ENCODE measurements around the gene GAS2L3.
"Not testable (repeated sequence)": the region's sequence is repeated elsewhere in the genome, so short reads cannot be mapped to it uniquely, and the experiment has no call there.

Gene GAS2L3

GRCh38 chr12:100591979-100592378 lies 18.5 kb downstream of the GAS2L3 start:
- in situ Hi-C loops (cut with MboI; ENCODE audit: low pct_unique_long_range_greater_than_20kb, low sequenced_read_pairs, unreplicated experiment) = no loop called here
- no peak for TF ChIP-seq CTCF (IDR thresholded peaks at IDR 0.05; ENCODE audit: extremely low read depth, insufficient read depth, missing control alignments)
- no peak for DNase-seq (ENCODE audit: low spot score)

GRCh38 chr12:100593490-100593889 lies 20.0 kb downstream of the GAS2L3 start:
- no peak for DNase-seq (ENCODE audit: low spot score)
- no peak for TF ChIP-seq CTCF (IDR thresholded peaks at IDR 0.05; ENCODE audit: extremely low read depth, insufficient read depth, missing control alignments)
- in situ Hi-C loops (cut with MboI; ENCODE audit: low pct_unique_long_range_greater_than_20kb, low sequenced_read_pairs, unreplicated experiment) = no loop called here

GRCh38 chr12:100601626-100602025 lies 28.1 kb downstream of the GAS2L3 start:
- no peak for TF ChIP-seq CTCF (IDR thresholded peaks at IDR 0.05; ENCODE audit: extremely low read depth, insufficient read depth, missing control alignments)
- in situ Hi-C loops (cut with MboI; ENCODE audit: low pct_unique_long_range_greater_than_20kb, low sequenced_read_pairs, unreplicated experiment) = no loop called here
- no peak for DNase-seq (ENCODE audit: low spot score)

GRCh38 chr12:100602997-100603396 lies 29.5 kb downstream of the GAS2L3 start:
- DNase-seq (ENCODE audit: low spot score); in situ Hi-C loops (cut with MboI; ENCODE audit: low pct_unique_long_range_greater_than_20kb, low sequenced_read_pairs, unreplicated experiment): not testable (repeated sequence)

- no peak for DNase-seq (ENCODE audit: low spot score)
- in situ Hi-C loops (cut with MboI; ENCODE audit: low pct_unique_long_range_greater_than_20kb, low sequenced_read_pairs, unreplicated experiment) = no loop called here
- no peak for TF ChIP-seq CTCF (IDR thresholded peaks at IDR 0.05; ENCODE audit: extremely low read depth, insufficient read depth, missing control alignments)
Measured at GRCh38 chr12:100608776-100609175, 35.3 kb downstream of the GAS2L3 start.

- in situ Hi-C loops (cut with MboI; ENCODE audit: low pct_unique_long_range_greater_than_20kb, low sequenced_read_pairs, unreplicated experiment) = no loop called here
- no peak for DNase-seq (ENCODE audit: low spot score)
Measured at GRCh38 chr12:100610666-100611430, 37.4 kb downstream of the GAS2L3 start.

More at GRCh38 chr12:100610666-100611430, 37.4 kb downstream of the GAS2L3 start:
- no peak for TF ChIP-seq CTCF (IDR thresholded peaks at IDR 0.05; ENCODE audit: extremely low read depth, insufficient read depth, missing control alignments)

All from GM13977 (cell line).